ENCODE data around the gene CTPS1. TPM values are rescaled to one million over a fixed set of nuclear protein-coding genes. Genes with fewer than 3 reads are reported as not detected.
A peak's percentile ranks its signal among the peaks of the same experiment; 100 is the strongest.

Gene CTPS1
- total and polyA plus RNA-seq, 2 donors from 2014 or later = 8.8 to 23.8 TPM

DNA sequence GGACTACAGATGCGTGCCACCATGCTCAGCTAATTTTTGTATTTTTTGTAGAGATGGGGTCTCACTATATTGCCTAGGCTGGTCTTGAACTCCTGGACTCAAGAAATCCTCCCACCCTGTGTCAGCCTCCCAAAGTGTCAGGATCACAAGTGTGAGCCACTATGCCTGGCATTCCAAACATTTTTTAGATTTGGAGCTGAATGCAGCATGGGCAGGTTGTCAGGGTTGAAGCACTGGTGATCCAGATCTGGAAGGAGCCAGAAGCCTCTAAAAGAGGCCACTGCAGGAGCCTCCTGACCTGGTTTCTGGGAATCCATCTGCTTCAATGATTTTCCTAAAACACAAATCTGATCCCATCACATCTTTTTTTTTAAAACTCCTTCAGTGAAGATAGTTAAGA lies 1.8 kb upstream of the CTPS1 start:
- peaks cover 0 to 12% (median 9%) of the 10 kb centered on the region in 3 donors for H3K4me1 ChIP-seq (ENCODE audit: control insufficient read depth in 2 of 3, insufficient read depth in 2 of 3, low read depth in 1 of 3, low read length in 3 of 3)
- H3K27ac ChIP-seq (ENCODE audit: low read depth in 2 of 2, low read length in 2 of 2) = no peak overlapping the region
- FAIRE-seq (no peak), DNase-seq (no peak)
- TF ChIP-seq CTCF (IDR thresholded peaks at IDR 0.05; ENCODE audit: borderline replicate concordance, extremely low read depth, insufficient read depth) = no peak
- intact Hi-C loops (cut with DNase I) = no loop called here
- H3K27me3 ChIP-seq (ENCODE audit: control insufficient read depth, insufficient read depth, low read length) = no peaks in the 10 kb centered on the region
- no peaks in the 10 kb centered on the region for H3K9me3 ChIP-seq (ENCODE audit: control insufficient read depth in 2 of 3, insufficient read depth in 1 of 3, low read length in 3 of 3)
- no peaks in the 10 kb centered on the region for H3K36me3 ChIP-seq (ENCODE audit: control insufficient read depth in 2 of 3, insufficient read depth in 3 of 3, low read length in 3 of 3)
- no peak overlapping the region for H3K9ac ChIP-seq (ENCODE audit: low read length in 3 of 3)
- no peak overlapping the region for H3K4me3 ChIP-seq (ENCODE audit: low read length in 3 of 3)

DNA sequence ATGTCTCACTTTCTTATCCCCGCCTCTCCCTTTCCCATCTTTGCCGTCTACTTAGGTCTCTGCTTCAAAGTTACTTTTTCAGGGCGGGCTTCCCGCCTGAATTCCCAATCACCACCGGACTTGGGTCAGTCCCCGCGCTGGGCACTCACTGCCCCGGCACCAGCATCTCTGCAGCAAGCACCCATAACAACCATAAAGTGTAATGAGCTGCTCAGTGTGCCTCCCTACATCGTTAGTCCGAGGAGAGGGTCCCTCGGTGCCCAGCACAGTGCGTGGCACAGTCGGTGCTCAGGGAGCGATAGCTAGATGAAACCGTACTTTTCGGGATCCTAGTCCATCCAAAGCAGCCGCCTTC lies 633 bp upstream of the CTPS1 start:
- FAIRE-seq = no peak
- peak in 1 of 5 donors; percentile 73 for DNase-seq
- Histone ChIP-seq H3K4me1 (ENCODE audit: control insufficient read depth in 2 of 3, insufficient read depth in 2 of 3, low read depth in 1 of 3, low read length in 3 of 3) (peaks cover 0 to 12% (median 9%) of the 10 kb centered on the region in 3 donors), H3K27me3 (ENCODE audit: control insufficient read depth, insufficient read depth, low read length) (no peaks in the 10 kb centered on the region), H3K9ac (ENCODE audit: low read length in 3 of 3) (peak overlapping the region; percentile 82 to 84 (median 83)), H3K36me3 (ENCODE audit: control insufficient read depth in 2 of 3, insufficient read depth in 3 of 3, low read length in 3 of 3) (peaks cover 0 to 3% (median 0%) of the 10 kb centered on the region in 3 donors), H3K9me3 (ENCODE audit: control insufficient read depth in 2 of 3, insufficient read depth in 1 of 3, low read length in 3 of 3) (no peaks in the 10 kb centered on the region), H3K4me3 (ENCODE audit: low read length in 3 of 3) (peak overlapping the region; percentile 86 to 90 (median 87)), H3K27ac (ENCODE audit: low read depth in 2 of 2, low read length in 2 of 2) (peak overlapping the region; percentile 90 to 92)
- no peak for TF ChIP-seq CTCF (IDR thresholded peaks at IDR 0.05; ENCODE audit: borderline replicate concordance, extremely low read depth, insufficient read depth)
- intact Hi-C loops (cut with DNase I) = no loop called here

DNA sequence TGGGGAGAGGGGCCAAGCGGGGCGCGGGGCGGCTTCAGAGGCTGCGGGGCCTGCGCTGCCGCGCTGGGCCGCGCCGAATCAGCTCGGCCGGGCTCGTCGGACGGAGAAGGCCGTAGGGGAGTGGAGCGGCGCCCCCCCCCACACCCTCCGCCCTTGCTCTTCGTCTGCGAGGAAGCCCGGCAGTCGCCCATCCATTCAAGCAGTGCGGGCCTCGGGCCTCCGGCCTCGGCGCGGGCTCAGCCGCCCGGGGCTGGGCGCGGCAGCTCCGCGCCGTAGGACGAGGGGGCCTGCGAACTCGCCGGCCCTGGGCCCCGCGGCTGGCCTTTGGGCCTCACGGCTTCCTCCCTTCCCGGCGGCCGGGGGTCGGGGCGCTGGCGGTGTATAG lies 564 bp downstream of the CTPS1 start:
- Histone ChIP-seq H3K9ac (ENCODE audit: low read length in 3 of 3) (peak overlapping the region in 2 of 3 donors; percentile 27 to 57), H3K4me3 (ENCODE audit: low read length in 3 of 3) (peak overlapping the region in 2 of 3 donors; percentile 58 to 87), H3K36me3 (ENCODE audit: control insufficient read depth in 2 of 3, insufficient read depth in 3 of 3, low read length in 3 of 3) (peaks cover 0 to 6% (median 3%) of the 10 kb centered on the region in 3 donors), H3K27me3 (ENCODE audit: control insufficient read depth, insufficient read depth, low read length) (no peaks in the 10 kb centered on the region), H3K9me3 (ENCODE audit: control insufficient read depth in 2 of 3, insufficient read depth in 1 of 3, low read length in 3 of 3) (no peaks in the 10 kb centered on the region), H3K4me1 (ENCODE audit: control insufficient read depth in 2 of 3, insufficient read depth in 2 of 3, low read depth in 1 of 3, low read length in 3 of 3) (peaks cover 0 to 12% (median 9%) of the 10 kb centered on the region in 3 donors), H3K27ac (ENCODE audit: low read depth in 2 of 2, low read length in 2 of 2) (peak overlapping the region; percentile 20 to 26)
- FAIRE-seq (no peak), DNase-seq (no peak)
- no peak for TF ChIP-seq CTCF (IDR thresholded peaks at IDR 0.05; ENCODE audit: borderline replicate concordance, extremely low read depth, insufficient read depth)
- intact Hi-C loops (cut with DNase I) = no loop called here

All from kidney (tissue), 14 donors.